GM21526 (cell line): ENCODE results near the gene PSORS1C1.
"Not testable (repeated sequence)": the region's sequence is repeated elsewhere in the genome, so short reads cannot be mapped to it uniquely, and the experiment has no call there.

ENCODE experiments used
- ATAC-seq: cut with Tn5 transposase; IDR thresholded peaks from one replicate; pipeline ENCODE4 v1.9.1; 2021; ENCODE audit warnings: moderate library complexity; ENCODE audit not compliant: unreplicated experiment, low FRiP score

Gene PSORS1C1

GRCh38 chr6:31171931-31172905, 57.6 kb downstream of the PSORS1C1 start:
- no peak for ATAC-seq

- no peak for ATAC-seq
These were observed 58.4 kb downstream of the PSORS1C1 start for GRCh38 chr6:31172973-31173384.

- ATAC-seq, result no peak
These were observed 58.8 kb downstream of the PSORS1C1 start for GRCh38 chr6:31173406-31173805.

GRCh38 chr6:31174378-31174777, 59.8 kb downstream of the PSORS1C1 start:
- no peak for ATAC-seq

- ATAC-seq, result no peak
These were observed 61.4 kb downstream of the PSORS1C1 start for GRCh38 chr6:31175971-31176370.

- ATAC-seq, result no peak
These were observed 63.8 kb downstream of the PSORS1C1 start for GRCh38 chr6:31178143-31179041.

GRCh38 chr6:31179042-31179386, 64.4 kb downstream of the PSORS1C1 start:
- no peak for ATAC-seq

- ATAC-seq, result no peak
These were observed 65.3 kb downstream of the PSORS1C1 start for GRCh38 chr6:31179896-31180295.

- ATAC-seq, result peak; percentile 77
These were observed 65.9 kb downstream of the PSORS1C1 start for GRCh38 chr6:31180500-31180899.

GRCh38 chr6:31183287-31183686, 68.7 kb downstream of the PSORS1C1 start:
- ATAC-seq, result not testable (repeated sequence)

- not testable (repeated sequence) for ATAC-seq
These were observed 69.3 kb downstream of the PSORS1C1 start for GRCh38 chr6:31183859-31184258.

- ATAC-seq, result not testable (repeated sequence)
These were observed 71.1 kb downstream of the PSORS1C1 start for GRCh38 chr6:31185695-31186051.

GRCh38 chr6:31186052-31186734, 71.6 kb downstream of the PSORS1C1 start:
- ATAC-seq, result no peak

- no peak for ATAC-seq
These were observed 73.2 kb downstream of the PSORS1C1 start for GRCh38 chr6:31187780-31188194.

GRCh38 chr6:31189223-31189622, 74.6 kb downstream of the PSORS1C1 start:
- not testable (repeated sequence) for ATAC-seq
